Inflammatory macrophage (primary cell): ENCODE measurements around the gene MCF2L.
A peak's percentile ranks its signal among the peaks of the same experiment; 100 is the strongest.
"Not testable (repeated sequence)": the region's sequence is repeated elsewhere in the genome, so short reads cannot be mapped to it uniquely, and the experiment has no call there.

Source experiments
- DNase-seq, 2 donors: peaks; one replicate each; pipeline ENCODE4 v3.0.0-alpha.2; 2020 to 2022

MCF2L gene

DNA sequence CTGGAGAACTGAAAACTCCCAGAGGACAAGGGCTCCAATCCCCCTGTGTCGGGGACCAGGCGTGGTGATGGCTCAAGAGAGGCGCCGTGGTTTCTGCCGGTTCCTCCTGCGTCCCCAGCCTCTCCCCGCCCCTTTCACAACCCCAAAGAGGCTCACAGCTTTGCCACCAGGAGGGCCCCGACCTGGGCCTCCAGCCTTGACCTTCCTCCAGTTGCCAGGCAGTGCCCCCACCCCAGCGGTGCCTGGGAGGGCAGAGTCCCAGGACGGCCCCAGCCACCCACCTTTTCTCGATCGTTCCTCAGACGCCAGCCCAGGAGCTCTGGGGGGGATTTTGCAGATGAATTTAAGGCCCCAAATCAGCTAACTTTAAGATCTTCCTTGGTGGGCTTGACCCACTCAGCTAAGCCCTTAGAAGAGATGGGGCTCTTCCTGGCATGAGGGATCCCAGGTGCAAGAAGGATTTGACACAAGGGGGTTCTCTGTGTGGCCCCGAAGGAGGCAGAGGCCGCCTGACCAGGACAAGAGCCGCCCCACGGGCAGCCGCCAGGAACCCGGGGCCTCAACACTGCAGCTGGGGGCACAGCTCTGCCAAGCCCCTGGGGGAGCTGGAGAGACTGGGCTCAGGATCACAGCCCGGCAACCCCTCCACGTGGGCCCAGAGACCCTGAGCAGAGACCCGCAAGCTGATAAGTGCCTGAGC is 47.0 kb downstream of the MCF2L start:
- DNase-seq = no peak

- no peak for DNase-seq
These were observed 47.7 kb downstream of the MCF2L start for GRCh38 chr13:113016526-113017295.

DNA sequence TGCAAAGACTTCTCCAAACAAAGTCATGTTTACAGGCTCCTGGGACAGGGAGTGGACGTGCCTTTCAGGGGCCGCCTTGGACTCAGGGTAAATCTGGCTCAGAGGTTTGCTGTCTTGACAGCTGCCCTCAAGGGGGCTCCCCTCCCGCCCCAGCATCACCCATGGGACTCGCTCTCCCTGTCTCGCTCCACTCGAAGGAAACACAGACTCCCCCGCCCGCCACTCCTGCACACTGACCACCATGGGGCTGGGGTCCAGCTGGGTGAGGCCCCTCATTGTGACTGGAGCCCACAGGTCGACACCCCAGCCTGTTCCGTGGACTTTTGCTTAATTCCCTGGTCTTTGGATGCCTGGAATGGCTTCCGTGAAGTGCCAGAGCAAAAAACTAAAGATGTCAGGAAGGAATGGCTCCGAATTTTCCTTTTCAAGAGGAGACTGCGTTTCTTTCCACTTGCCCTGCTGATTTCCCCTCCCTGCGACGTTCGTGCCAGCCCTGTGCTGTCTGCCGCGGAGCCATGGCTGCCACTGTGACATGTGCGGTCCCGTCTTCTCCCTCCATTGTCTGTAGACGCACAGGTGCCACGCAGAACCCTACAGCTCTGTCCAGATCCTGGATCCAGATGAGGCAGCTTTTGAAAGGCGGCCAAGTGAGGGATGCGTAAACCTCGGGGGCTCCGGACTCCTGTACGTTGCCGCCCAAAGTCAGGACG is 48.6 kb downstream of the MCF2L start:
- DNase-seq = no peak

- no peak for DNase-seq
These were observed 49.9 kb downstream of the MCF2L start for GRCh38 chr13:113018676-113019465.

DNA sequence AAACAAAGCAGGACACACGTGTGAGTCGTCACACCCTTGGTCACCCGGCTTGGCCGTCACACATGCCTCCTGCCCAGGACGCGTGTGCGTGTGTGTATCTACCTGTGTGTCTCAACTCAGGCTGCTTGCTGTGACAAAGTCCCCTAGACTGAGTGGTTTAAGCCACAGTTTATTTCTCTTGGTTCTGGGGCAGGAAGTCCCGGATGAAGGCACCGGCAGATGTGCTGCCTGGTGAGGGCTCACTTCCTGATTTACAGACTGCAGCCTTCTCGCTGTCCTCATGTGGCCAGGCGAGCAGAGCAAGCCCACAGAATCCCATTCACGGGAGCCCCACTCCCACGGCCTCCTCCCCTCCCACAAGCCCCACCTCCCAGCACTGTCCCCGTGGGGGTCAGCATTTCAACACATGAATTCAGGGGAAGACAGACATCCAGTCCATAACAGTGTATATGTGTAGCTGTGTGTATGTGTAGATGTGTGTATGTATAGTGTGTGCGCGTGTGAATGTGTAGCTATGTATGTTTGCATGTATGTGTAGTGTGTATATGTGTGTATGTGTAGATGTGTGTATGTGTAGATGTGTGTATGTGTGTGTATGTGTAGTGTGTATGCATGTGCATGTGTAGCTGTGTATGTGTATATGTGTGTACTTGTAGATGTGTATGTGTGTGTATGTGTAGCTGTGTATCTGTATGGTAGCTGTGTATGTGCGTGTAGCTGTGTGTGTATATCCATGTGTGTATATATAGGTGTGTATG is 51.5 kb downstream of the MCF2L start:
- DNase-seq = no peak

- DNase-seq = no peak
These were observed 52.4 kb downstream of the MCF2L start for GRCh38 chr13:113021391-113021790.

- DNase-seq = no peak
These were observed 52.8 kb downstream of the MCF2L start for GRCh38 chr13:113021811-113022210.

DNA sequence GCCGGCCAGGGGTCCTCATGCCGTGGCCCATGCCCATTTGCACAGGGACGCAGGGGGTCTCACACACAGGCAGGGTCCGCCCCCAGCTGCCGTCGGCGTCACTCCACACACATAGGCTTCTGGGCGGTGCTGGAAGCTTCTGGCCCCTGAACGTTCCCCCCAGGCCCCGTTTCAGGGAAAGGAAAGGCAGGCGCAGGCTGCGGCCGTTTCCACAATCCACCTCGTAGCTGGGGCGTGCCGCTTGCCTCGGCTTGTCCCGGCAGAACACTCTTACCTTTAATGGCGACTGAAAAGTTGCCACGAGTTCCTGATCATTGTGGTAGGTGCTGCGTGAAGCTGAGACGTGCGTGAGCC is 53.4 kb downstream of the MCF2L start:
- no peak for DNase-seq

DNA sequence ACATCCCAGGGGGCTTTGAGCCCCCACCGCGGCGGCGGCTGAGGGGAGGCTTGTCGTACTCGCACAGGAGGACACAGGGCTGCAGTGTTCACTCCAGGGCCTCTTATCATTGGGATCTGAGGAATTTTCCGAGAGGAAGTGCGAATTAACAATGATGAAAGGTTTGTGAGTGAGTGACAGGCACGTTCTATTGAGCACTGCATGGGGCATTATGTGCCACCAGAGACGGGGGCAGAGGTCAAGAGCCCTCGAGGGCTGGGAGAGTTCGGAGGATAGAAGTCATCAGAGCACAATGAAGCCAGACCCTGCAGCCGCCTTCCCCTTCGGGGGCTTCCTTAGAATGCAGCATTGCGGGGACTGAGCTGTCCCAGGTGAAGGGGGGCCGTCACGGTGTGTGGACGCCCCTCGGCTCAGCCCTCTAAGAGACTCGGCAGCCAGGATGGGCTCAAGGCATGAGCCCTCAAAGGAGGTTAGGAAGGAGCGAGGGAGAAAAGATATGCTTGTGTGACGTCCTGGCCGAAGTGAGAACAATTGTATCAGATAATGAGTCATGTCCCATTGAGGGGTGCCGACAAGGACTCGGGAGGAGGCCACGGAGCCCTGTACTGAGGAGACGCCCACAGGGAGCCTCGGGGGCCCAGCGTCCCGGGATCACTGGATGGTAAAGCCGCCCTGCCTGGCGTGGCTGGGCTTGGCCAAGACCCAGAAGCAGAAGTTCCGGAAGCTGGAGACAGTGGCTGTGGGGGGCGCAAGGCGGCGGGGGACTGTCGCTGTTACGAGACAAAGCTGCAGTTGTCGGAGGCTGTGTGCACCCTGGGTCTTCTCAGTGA is 53.9 kb downstream of the MCF2L start:
- DNase-seq = no peak

- DNase-seq = no peak
These were observed 54.8 kb downstream of the MCF2L start for GRCh38 chr13:113023694-113024430.

- DNase-seq = no peak
These were observed 55.5 kb downstream of the MCF2L start for GRCh38 chr13:113024466-113024865.

DNA sequence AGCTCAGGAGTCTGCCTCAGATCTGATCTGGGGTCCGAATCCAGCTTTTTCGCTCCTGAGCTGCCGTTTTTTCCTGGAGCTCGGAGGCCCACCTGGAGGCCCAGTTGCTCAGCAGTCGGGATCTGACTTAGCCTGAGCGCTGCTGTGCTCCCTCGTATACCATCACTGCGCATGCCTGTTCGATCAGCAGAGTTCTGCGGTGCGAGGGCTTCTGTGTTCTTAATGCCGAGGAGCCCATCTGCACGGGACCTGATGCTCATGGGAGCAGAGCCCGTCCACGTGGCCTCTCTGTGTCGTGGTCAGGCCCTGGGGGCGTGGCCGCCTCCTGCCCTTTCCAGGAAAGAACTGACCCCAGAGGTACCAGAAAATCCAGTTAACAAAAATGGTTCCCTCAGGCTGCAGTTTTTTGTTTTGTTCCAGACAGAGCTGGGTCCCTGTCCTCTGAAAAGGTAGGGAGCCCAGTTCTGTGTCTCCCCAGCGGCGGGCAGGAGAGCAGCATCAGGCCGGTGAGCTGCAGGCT is 57.4 kb downstream of the MCF2L start:
- DNase-seq = no peak

DNA sequence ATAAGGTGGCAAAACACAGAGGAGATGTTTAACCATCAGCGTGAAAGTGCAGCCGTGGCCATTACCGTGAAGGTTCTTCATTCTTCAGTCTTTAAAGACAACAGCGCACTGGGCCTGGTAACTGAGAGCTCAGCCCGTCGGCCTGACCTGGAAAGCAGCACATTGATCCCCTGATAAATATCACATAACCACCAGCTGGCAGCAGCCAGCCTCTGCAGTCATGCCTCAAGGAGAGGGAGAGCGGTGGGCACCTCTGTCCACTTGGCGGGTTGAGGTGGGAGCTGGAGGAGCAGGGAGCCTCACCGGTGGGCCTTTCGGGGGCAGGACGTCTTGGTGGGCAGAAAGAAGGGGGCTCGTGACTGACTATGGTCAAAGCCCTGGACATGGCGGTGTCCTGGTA is 58.1 kb downstream of the MCF2L start:
- no peak for DNase-seq

DNA sequence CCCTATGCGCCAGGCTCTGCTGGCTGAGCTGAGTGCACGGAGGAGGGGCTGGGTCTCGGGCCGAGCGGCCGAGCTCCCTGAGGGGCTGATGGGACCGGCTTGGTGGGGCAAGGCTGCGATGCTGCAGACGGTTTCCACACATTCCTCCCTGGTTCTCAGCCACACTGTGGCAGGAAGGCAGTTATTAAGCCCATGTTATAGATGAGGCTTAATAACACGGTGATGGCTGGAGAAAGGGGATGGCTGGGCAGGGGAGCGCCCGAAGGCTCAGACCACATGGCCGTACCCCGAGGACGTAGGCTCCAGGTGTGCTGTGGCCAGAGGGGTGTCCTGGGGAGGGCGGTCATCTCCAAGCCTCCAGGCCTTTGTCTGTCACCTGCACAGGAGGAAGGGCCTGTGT is 58.6 kb downstream of the MCF2L start:
- no peak for DNase-seq

DNA sequence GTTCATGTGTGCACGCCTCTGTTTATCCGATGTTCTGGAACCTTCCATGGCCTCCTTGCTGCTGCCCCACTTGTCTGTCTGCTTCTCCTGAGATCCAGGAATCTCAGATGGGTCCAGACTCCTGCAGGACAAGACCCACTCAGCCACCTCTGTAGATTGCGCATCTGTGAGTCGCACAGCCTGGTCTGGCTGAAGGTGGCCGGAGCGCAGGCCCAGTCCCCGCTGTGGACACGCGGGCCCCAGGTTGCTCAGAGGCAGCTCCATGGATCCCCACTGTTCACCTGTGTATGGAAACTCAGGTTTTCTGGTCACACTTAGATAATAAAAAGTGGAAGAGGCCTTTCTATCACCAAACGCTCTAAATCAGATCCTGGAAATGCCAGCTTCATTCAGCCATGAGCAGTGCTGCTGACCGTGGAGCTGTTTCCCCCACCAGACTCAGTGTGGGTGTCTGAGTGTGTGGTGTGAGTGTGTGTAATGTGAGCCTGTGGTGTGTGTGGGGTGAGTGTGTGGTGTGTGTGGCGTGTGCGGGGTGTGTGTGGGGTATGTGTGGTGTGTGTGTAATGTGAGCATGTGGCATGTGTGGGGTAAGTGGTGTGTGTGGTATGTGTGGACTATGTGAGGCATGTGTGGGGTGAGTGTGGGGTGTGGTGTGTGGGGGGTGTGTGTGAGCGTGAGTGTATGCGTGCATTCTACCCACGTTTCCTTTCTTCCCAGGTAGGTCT is 59.5 kb downstream of the MCF2L start:
- DNase-seq = no peak

- DNase-seq = no peak
These were observed 60.0 kb downstream of the MCF2L start for GRCh38 chr13:113029061-113029445.

- DNase-seq = peak; percentile 12 to 26
These were observed 60.7 kb downstream of the MCF2L start for GRCh38 chr13:113029487-113030258.

GRCh38 chr13:113030259-113030640 is 61.2 kb downstream of the MCF2L start:
- not testable (repeated sequence) for DNase-seq

DNA sequence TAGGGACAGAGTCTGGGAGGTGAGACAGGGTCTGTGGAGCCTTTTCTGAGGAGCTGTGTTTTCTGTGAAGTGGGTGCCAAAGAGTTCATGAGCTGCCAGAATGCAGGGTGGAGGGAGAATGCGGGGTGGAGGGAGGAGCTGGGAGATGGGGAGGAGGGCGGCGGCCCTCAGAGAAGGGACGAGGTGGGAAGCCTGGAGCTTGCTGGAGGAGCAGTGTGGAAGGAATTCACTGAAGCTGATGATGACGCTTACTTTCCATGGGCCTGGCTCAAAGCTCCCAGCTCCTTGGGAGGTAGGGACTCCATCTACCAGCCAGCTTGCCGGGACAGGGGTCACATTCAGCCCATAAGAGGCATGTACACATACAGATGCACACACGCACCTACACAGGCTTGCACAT is 62.5 kb downstream of the MCF2L start:
- no peak for DNase-seq
